Inflammatory macrophage treated with lipopolysaccharide for 4 hours (primary cell): ENCODE data around the gene FOXE1.
A peak's percentile ranks its signal among the peaks of the same experiment; 100 is the strongest.

ENCODE experiments used
- DNase-seq: peaks from one replicate; pipeline ENCODE4 v3.0.0-alpha.2; 2020

Gene FOXE1

GRCh38 chr9:97866848-97867247 lies 13.8 kb downstream of the FOXE1 start:
- DNase-seq: peak; percentile 13

DNA sequence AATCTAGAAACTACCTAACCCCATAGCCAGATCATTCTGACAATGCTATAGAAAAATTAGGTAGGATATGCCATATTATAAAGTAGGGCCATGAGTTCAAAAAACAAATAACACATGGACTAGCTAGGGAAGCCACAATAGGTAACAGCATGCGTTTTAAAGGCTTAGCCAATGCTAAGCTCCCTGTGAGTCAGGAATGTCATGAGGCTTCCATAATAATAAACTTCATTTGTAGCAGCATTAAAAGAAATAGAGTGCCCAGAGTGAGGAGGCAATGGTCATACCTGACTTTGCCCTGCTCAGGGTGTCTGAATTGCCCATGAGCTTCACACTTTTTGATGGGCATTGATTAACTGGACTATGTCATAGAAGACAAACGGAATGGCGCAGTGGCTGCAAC lies 15.8 kb downstream of the FOXE1 start:
- DNase-seq: no peak

DNA sequence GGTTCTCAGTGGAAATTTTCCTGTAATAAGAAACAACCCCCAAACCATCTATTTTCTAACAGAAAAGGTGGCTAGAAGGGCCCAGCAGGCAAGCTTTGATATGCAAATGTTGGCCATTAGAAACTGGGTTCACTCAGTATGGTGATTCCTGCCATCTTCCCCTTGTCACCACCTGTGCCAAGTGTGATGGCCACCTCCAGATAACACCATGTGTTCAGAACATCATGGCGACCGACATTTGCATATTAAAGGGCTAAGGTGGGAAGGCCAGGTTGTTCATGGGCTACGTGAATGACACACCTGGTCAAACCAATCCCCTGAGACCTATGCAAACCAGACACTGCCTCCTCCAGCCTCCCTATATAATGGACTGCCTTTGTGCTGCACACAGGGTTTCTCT lies 20.4 kb downstream of the FOXE1 start:
- no peak for DNase-seq

- DNase-seq: no peak
Measured at GRCh38 chr9:97873882-97874281, 20.9 kb downstream of the FOXE1 start.

DNA sequence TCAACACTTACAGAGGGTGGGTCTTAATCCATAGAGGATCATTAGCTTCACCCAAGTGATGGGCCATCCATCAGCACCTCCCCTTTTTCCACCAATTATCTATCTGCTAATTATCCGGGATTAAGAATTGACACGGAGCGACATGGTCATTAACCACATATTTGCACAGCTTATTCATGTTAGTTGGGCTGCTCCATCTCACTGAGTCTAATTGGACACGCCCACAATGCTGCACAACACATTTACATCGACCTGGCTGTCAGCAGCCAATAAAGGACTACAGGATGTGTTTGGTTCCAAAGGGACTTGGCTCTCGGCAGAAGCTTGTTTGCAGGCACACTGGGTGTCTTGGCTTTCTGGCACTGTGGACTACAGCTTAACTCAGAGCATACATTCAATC lies 21.6 kb downstream of the FOXE1 start:
- DNase-seq: no peak

DNA sequence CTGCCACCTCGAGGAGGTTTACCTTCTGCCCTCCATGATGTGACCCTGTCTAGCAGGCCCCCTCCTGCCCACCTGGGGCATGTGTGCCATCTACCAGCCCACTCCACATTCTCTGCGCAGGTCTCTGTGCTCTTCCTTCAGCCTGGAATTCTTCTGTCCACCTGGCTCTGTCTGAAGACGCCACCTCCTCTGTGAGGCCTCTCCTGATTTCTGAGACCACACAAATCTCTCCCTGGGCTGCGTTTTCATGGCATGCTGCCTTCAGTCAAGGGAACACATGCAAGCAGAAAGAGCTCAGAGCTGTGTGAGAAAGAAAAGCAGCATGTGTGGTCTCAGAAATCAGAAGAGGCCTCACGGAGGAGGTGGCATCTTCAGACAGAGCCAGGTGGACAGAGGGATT lies 22.1 kb downstream of the FOXE1 start:
- DNase-seq: no peak

DNA sequence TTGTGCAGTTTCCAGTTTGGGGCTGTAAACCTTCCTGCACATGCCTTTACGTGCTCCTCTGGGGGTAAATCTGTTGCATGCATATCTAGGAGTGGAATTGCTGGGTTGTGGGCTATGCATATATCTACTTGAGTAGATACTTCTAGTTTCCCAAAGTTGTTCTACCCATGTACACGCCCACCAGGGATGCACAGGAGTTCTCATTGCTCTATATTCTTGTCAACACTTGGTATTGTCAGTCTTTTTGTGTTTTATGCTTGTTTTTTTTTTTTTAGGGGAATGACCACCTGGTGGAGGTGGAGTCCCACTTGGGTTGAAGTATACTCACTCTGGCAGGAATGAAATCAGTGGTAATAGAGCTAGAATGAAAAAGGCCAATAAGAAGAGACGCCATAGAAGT lies 23.0 kb downstream of the FOXE1 start:
- no peak for DNase-seq

GRCh38 chr9:97880336-97880735 lies 27.3 kb downstream of the FOXE1 start:
- DNase-seq: no peak

DNA sequence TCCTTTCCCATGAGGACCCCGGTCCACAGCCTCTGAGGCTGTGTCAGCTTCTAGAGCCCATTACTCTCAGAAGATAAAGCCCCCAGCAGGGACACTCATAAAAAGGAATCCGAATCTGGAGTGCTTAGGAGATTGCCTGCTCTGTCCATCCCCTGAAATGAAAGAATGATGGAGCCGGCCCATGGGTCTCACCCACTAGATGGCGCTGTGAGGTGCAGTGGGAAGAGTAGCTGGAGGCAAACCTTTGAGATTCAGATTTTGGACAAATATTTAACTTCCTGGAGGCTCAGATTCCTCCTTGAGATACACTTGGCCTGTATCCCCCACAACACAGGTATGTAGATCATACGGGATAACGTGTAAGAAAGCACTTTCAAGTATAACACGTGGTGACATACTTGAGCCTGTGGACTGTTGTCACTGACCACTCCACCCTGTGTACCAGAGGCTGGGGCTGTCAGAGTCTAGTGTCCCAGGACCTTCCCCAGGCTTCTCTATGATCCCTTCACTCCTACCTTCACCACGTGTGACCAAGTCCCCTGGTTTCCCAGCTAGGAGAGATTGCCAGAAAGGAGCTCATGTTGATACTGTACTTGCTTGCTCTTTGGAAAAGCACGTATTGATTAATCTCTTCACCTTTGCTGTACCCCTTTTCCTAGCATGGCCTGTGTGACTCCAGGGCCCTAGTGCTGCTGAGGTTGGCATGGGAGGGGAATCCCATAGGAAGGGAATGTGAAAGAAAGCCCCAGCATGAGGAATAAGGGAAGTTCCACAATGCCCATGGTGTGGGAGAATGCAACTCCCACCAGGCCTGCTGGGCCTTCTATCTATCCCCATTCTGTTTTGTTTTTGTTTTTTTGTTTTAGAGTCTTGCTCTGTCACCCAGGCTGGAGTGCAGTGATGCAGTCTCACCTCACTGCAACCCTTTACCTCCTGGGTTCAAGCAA lies 37.2 kb downstream of the FOXE1 start:
- peak; percentile 57 for DNase-seq

DNA sequence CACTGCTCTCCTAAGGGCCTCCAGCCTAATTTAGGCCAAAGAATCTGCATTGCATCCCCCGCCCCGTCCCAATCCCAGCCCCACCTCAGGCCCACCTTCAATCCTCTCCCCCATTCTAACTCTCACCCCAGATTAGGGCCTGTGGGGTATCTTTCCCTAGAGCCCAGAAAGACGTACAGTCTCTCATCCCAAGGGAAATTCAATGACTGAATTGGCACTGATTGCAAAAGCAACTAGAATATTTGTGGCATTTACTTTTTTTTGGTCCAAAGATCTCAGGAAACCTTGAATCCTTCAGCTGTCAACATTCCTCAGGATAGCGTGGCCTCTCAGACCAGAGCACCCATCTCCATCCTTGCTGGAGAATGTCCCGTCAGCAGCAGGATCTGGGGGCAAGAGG lies 38.7 kb downstream of the FOXE1 start:
- DNase-seq: no peak

- no peak for DNase-seq
Measured at GRCh38 chr9:97892421-97892820, 39.4 kb downstream of the FOXE1 start.

DNA sequence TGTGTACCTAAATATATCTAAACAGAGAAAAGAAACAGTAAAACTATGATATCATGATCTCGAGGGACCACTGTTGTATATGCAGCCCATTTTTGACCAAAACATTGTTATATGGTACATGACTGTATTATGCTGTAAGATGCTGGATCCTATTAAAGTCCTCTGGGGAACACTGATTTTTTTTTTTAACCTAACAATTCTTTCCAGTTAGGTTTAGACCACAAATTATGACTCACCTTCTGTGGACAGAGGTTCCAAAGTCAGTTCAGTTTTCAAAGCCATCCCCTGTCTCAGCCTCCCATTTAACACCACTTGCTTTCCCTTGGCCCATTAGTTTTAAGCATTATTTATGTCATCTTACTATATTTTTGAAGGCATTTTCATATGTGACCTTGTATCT lies 42.2 kb downstream of the FOXE1 start:
- DNase-seq: no peak

- peak; percentile 63 for DNase-seq
Measured at GRCh38 chr9:97895695-97896332, 42.8 kb downstream of the FOXE1 start.

GRCh38 chr9:97900103-97900737 lies 47.2 kb downstream of the FOXE1 start:
- no peak for DNase-seq

GRCh38 chr9:97900738-97901565 lies 47.9 kb downstream of the FOXE1 start:
- DNase-seq: peak; percentile 44

GRCh38 chr9:97903177-97903576 lies 50.2 kb downstream of the FOXE1 start:
- DNase-seq: no peak

DNA sequence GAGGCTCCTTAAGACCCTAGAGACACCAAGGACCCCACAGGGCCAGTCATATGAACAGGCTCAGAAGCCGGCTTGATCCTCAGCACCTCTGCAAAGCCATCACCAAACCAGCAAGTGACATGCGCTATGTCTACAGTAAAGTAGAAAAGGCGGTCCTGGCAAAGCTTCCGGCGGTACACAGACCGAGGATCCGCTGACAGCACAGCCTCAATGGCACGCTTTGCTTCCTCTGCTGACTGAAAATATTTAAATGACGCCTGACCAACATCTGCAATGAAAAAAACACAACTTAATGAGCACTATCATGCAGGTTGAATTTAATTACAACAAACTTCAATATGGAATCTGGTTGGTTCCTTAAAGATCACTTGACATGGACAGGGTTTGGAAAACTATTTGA lies 51.7 kb downstream of the FOXE1 start:
- no peak for DNase-seq

DNA sequence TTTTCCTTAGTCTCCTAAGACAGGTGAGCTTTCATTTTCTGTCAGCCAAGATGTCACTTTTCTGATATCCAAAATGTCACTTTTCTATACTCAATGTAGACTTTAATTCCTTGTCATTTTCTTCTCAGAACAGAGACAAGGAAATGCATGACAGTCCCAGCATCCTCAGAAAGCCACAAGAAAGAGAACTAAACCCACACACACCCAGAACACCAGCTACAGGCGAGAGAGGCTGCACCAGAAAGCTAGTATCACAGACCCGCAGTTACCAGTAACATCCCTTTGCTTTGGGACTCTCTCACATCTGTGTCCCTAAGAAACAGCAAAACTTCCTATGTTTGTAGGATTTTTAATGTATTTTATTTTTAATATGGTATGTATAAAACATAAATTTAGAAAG lies 52.2 kb downstream of the FOXE1 start:
- peak; percentile 49 for DNase-seq
